HG02610 (cell line): ENCODE data around the gene RIPOR3.
"Not testable (repeated sequence)": the region's sequence is repeated elsewhere in the genome, so short reads cannot be mapped to it uniquely, and the experiment has no call there.

ENCODE experiments used
- ATAC-seq: cut with Tn5 transposase; IDR thresholded peaks from one replicate; pipeline ENCODE4 v1.9.1; 2021; ENCODE audit warnings: mild to moderate bottlenecking, moderate library complexity; ENCODE audit not compliant: unreplicated experiment

RIPOR3 gene

GRCh38 chr20:50635676-50636600 is 55.4 kb downstream of the RIPOR3 start:
- ATAC-seq, result no peak

GRCh38 chr20:50635014-50635557 is 56.3 kb downstream of the RIPOR3 start:
- ATAC-seq, result no peak

GRCh38 chr20:50634191-50634590 is 57.2 kb downstream of the RIPOR3 start:
- ATAC-seq, result no peak

GRCh38 chr20:50633361-50633760 is 58.0 kb downstream of the RIPOR3 start:
- no peak for ATAC-seq

GRCh38 chr20:50632701-50633100 is 58.6 kb downstream of the RIPOR3 start:
- no peak for ATAC-seq

GRCh38 chr20:50632236-50632635 is 59.1 kb downstream of the RIPOR3 start:
- ATAC-seq, result no peak

- ATAC-seq, result no peak
Measured at GRCh38 chr20:50630578-50631263, 60.6 kb downstream of the RIPOR3 start.

- ATAC-seq, result no peak
Measured at GRCh38 chr20:50629670-50630045, 61.7 kb downstream of the RIPOR3 start.

- no peak for ATAC-seq
Measured at GRCh38 chr20:50628853-50629669, 62.3 kb downstream of the RIPOR3 start.

- ATAC-seq, result no peak
Measured at GRCh38 chr20:50628332-50628731, 63.0 kb downstream of the RIPOR3 start.

- no peak for ATAC-seq
Measured at GRCh38 chr20:50627747-50628146, 63.6 kb downstream of the RIPOR3 start.

GRCh38 chr20:50625986-50626677 is 65.2 kb downstream of the RIPOR3 start:
- no peak for ATAC-seq

GRCh38 chr20:50624351-50625016 is 66.9 kb downstream of the RIPOR3 start:
- no peak for ATAC-seq

GRCh38 chr20:50621068-50621665 is 70.2 kb downstream of the RIPOR3 start:
- ATAC-seq, result no peak

- ATAC-seq, result not testable (repeated sequence)
Measured at GRCh38 chr20:50620459-50620858, 70.9 kb downstream of the RIPOR3 start.

GRCh38 chr20:50618537-50618936 is 72.8 kb downstream of the RIPOR3 start:
- no peak for ATAC-seq

- ATAC-seq, result no peak
Measured at GRCh38 chr20:50617022-50617421, 74.3 kb downstream of the RIPOR3 start.

GRCh38 chr20:50615407-50615806 is 75.9 kb downstream of the RIPOR3 start:
- ATAC-seq, result no peak

- no peak for ATAC-seq
Measured at GRCh38 chr20:50613438-50614169, 77.7 kb downstream of the RIPOR3 start.
